AG04449 (cell line): ENCODE data around the gene KCNMA1.

Source experiments
- CTCF ChIA-PET: fragments of 350-600 bp; formaldehyde crosslinking; extraction: SDS; loops from one replicate; lab custom pipeline; 2021; ENCODE audit warnings: antibody characterized with exemption; lab: Yijun Ruan, JAX
- POLR2A ChIA-PET: fragments of 400-600, 350-600 bp; formaldehyde crosslinking; extraction: SDS; loops from one replicate; lab custom pipeline; 2020; ENCODE audit warnings: antibody characterized with exemption, inconsistent platforms; lab: Yijun Ruan, JAX
- DNase-seq: peaks from one replicate; pipeline ENCODE4 v3.0.0-alpha.2; 2010; ENCODE audit warnings: low read depth, low spot score
- H3K4me3 ChIP-seq: 2 replicates; pipeline ENCODE4 v1.5.1; 2011; ENCODE audit warnings: low read depth, mild to moderate bottlenecking, control low read depth, low read length
- TF ChIP-seq, protein P1 (sequence below): IDR thresholded peaks from one replicate; pipeline ENCODE4 v1.5.1; 2011; ENCODE audit warnings: mild to moderate bottlenecking, moderate library complexity, low read length, control low read depth, inconsistent platforms; ENCODE audit not compliant: insufficient read depth; ENCODE audit errors: missing control alignments

Gene KCNMA1

DNA sequence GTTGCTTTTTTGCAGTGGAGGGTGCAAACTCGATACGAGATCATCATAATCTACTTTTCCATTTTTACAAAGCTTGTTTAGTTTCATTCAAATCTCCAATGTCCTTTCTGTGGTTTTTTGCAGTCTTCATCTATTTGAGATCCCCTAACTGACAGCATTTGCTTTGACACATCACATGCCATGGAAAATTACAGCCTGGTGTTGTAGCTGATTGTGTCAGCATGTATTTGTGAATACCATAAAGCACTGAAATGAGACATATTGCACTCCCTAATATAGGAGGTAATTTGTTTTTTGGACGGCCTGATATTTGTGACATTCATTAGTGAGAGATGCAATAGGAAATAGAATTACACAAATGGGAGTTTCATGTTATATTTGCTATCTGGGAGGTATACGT lies 620.8 kb downstream of the KCNMA1 start:
- TF ChIP-seq, protein P1, sequence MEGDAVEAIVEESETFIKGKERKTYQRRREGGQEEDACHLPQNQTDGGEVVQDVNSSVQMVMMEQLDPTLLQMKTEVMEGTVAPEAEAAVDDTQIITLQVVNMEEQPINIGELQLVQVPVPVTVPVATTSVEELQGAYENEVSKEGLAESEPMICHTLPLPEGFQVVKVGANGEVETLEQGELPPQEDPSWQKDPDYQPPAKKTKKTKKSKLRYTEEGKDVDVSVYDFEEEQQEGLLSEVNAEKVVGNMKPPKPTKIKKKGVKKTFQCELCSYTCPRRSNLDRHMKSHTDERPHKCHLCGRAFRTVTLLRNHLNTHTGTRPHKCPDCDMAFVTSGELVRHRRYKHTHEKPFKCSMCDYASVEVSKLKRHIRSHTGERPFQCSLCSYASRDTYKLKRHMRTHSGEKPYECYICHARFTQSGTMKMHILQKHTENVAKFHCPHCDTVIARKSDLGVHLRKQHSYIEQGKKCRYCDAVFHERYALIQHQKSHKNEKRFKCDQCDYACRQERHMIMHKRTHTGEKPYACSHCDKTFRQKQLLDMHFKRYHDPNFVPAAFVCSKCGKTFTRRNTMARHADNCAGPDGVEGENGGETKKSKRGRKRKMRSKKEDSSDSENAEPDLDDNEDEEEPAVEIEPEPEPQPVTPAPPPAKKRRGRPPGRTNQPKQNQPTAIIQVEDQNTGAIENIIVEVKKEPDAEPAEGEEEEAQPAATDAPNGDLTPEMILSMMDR: no peak
- DNase-seq: no peak
- H3K4me3 ChIP-seq: no peak overlapping the region
- ChIA-PET POLR2A (no interaction called here), CTCF (interaction anchor here (0.7 to 1.7 kb wide), 3 partner anchors 8 to 12 kb away, joined by 3 to 5 read pairs (median 4); no protein-coding TSS in a partner anchor)

DNA sequence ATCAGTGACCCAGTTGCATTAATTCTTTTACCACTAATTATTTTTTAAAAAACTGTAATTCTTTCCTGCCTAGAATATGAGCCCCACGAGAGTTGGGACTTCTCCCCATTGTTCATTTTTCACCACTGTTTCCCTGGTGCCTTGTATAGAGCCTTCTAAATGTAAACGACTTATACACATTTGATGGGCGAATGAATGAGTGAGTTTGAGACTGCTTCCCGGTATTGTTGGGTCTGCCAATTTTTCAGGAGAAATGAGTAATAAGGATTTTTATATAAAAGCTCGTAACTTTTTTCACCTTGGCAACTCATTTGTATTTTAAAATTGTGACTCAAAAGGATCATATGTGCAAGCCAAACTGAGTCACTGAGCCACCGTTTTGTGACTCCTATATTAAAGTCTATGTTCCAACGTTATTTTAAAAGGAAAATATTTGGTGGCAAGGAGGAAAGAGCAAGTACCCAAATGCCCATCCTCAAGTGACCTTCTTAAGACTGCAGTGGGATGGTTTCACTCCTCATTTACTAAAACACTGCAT lies 621.3 kb downstream of the KCNMA1 start:
- ChIA-PET POLR2A (no interaction called here), CTCF (interaction anchor here (1.3 kb wide), 1 partner anchor 11 kb away, joined by 5 read pairs; no protein-coding TSS in a partner anchor)
- TF ChIP-seq, protein P1: no peak
- H3K4me3 ChIP-seq: no peak overlapping the region
- DNase-seq: no peak

DNA sequence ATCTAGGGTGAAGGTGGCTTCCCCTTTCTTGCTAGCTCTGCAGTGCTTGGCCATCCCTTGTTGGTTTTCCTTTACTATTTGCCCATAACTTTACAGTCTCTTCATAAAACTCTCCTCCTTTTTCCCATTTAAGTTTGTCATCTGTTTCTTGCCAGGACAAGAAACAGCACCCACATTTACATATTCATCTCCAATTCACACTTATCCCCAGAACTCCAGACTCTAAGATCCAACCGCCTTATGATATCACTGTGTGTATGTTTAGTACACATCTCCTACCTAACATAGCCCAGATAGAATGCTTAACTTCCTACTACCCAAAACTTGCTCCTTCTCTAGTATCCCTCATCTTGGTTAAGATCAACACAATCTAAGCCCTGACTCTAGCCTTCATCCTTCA lies 622.2 kb downstream of the KCNMA1 start:
- no peak overlapping the region for H3K4me3 ChIP-seq
- DNase-seq: no peak
- ChIA-PET CTCF (interaction anchor here (3.2 kb wide), 1 partner anchor 10 kb away, joined by 16 read pairs; no protein-coding TSS in a partner anchor), POLR2A (no interaction called here)
- TF ChIP-seq, protein P1: no peak

DNA sequence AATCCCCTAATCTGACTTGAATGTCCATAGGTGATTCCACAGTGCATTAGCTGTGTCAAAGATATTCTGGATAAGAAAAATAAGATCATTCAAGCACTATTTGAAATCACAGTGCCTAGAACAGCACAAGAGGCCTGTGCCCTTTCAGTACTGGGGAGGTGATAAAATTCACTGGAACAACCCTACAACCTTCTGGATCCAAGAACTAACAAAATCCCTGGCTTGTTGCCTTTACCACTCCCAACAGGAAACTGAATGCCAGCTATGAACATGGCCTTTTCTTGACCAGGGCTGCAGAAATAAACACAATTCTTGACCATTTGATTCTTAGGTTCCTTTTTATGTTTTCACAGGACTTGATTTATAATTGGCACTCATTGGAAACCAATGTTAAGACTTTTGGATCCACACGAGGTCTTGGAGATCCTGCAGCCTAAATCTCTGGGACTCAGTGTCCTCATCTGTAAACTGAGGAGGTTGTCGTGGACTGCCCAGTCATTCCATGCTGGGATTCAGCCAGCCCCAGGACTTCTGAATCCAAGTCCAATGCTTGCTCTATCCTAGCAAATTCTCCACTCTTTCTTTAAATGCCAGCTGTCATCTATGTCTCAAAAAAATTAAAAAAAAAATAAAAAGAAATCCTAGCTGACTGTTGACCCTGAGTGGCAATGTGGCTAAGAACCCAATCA lies 624.7 kb downstream of the KCNMA1 start:
- DNase-seq: no peak
- ChIA-PET POLR2A (no interaction called here), CTCF (interaction anchor here (1.3 to 3.2 kb wide), 3 partner anchors 8 to 98 kb away, joined by 3 to 16 read pairs (median 5); no protein-coding TSS in a partner anchor)
- TF ChIP-seq, protein P1: no peak
- H3K4me3 ChIP-seq: no peak overlapping the region

DNA sequence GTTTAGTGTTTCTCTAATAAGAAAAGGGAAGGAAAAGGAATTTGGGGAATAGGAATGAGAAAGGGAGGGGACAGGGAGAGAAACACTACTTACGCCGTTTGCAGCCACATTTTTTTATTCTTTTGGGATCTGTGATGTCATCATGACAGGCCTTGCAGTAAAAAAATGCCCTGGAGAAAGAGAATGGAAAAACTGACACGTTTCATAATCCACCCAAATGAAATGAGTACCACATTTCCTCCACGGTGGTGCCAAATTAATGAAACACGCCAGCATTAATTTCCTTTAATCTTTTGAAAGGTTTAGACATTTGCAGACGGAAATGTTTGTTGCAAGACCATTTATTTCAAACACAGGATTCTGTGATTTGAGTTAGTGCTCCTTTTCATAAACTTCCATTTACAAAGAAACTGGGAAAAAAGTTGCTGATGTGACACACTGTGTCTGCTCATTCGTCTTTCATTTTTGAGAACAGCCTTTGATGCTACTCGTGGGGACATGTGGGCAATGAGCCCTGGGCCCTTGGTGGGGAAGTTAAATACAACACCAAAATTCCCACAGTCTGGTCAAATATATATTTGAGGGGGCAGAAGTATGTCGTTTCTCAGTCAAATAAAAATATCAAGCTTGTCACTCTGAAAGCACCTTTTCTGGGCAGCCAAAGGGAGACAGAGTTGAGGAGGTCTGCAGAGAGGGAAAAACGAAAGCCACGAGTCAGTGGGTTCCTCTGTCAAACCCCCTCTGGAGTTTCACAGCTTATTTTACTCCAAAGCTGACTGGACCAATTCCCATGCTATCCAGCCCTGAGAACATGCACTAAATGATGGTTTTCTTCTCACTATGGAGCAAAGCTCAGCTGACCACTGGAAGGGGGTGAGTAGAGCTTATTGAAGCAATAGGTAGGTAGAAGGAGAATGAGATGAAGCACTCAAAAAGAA lies 625.5 kb downstream of the KCNMA1 start:
- CTCF ChIA-PET: interaction anchor here (1.3 to 3.2 kb wide), 2 partner anchors 7 to 99 kb away, joined by 5 to 16 read pairs; no protein-coding TSS in a partner anchor
- DNase-seq: no peak
- no peak overlapping the region for H3K4me3 ChIP-seq
- POLR2A ChIA-PET: no interaction called here
- TF ChIP-seq, protein P1: no peak
